ENCODE measurements around the gene PCSK6. TPM values are rescaled to one million over a fixed set of nuclear protein-coding genes. Genes with fewer than 3 reads are reported as not detected.

PCSK6 gene
- polyA plus RNA-seq, 3 donors = 0.05 to 0.10 TPM; not detected in 1

DNA sequence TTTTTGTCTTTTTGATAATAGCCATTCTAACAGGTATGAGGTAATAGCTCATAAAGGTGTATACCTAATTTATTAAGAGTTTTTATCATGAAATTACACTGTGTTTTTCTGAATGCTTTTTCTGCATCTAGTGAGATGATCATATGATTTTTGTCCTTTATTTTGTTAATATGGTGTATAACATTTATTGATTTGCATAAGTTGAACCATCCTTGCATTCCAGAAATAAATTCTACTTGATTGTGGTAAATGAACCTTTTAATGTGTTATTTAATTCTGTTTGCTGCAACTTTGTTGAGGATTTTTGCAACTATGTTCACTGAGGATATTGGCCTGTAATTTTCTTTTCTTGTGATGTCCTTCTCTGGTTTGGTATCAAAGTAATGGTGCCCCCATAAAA, 28.0 kb upstream of the PCSK6 start:
- H3K4me3 ChIP-seq (replicated peaks in 1 of 3; ENCODE audit: low read depth in 2 of 3, low read length in 3 of 3) = no peak overlapping the region
- H3K79me2 ChIP-seq (ENCODE audit: insufficient read depth, low read length) = no peaks in the 10 kb centered on the region
- H3K36me3 ChIP-seq (replicated peaks in 1 of 2; ENCODE audit: control insufficient read depth in 1 of 2, insufficient read depth in 2 of 2, low read length in 2 of 2) = no peaks in the 10 kb centered on the region
- Mint-ChIP-seq H3K4me1 (peaks cover 14% of the 10 kb centered on the region), H3K9me3 (peaks cover 17 to 46% (median 26%) of the 10 kb centered on the region in 7 donors), H3K36me3 (no peaks in the 10 kb centered on the region), H3K27me3 (ENCODE audit: low read depth in 3 of 3) (peaks cover 5 to 9% (median 9%) of the 10 kb centered on the region in 3 donors), H3K27ac (no peak overlapping the region), H3K4me3 (no peak overlapping the region)
- intact Hi-C loops (cut with micrococcal nuclease) = no loop called here
- H2AFZ ChIP-seq (ENCODE audit: insufficient read depth, low read depth, low read length, poor library complexity, severe bottlenecking) = no peak overlapping the region
- H3K4me2 ChIP-seq (replicated peaks; ENCODE audit: extremely low read depth, low read length, poor library complexity, severe bottlenecking) = no peak overlapping the region
- peaks cover 6 to 27% of the 10 kb centered on the region in 2 donors for H3K9me3 ChIP-seq (replicated peaks in 1 of 2; ENCODE audit: control insufficient read depth in 1 of 2, insufficient read depth in 1 of 2, low read length in 2 of 2)
- H3K27ac ChIP-seq (ENCODE audit: low read depth in 1 of 2, low read length in 2 of 2) = no peak overlapping the region
- no peaks in the 10 kb centered on the region for H4K20me1 ChIP-seq (ENCODE audit: insufficient read depth, low read length)
- no peak overlapping the region for H3K9ac ChIP-seq (ENCODE audit: insufficient read depth, low read length, poor library complexity, severe bottlenecking)
- TF ChIP-seq, protein P1, sequence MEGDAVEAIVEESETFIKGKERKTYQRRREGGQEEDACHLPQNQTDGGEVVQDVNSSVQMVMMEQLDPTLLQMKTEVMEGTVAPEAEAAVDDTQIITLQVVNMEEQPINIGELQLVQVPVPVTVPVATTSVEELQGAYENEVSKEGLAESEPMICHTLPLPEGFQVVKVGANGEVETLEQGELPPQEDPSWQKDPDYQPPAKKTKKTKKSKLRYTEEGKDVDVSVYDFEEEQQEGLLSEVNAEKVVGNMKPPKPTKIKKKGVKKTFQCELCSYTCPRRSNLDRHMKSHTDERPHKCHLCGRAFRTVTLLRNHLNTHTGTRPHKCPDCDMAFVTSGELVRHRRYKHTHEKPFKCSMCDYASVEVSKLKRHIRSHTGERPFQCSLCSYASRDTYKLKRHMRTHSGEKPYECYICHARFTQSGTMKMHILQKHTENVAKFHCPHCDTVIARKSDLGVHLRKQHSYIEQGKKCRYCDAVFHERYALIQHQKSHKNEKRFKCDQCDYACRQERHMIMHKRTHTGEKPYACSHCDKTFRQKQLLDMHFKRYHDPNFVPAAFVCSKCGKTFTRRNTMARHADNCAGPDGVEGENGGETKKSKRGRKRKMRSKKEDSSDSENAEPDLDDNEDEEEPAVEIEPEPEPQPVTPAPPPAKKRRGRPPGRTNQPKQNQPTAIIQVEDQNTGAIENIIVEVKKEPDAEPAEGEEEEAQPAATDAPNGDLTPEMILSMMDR (IDR thresholded peaks at IDR 0.05) = no peak
- peaks cover 0 to 2% of the 10 kb centered on the region in 2 donors for H3K27me3 ChIP-seq (ENCODE audit: control insufficient read depth in 2 of 2, insufficient read depth in 2 of 2, low read length in 2 of 2)
- no peak for DNase-seq
- H3K4me1 ChIP-seq (ENCODE audit: control insufficient read depth in 1 of 2, insufficient read depth in 2 of 2, low read length in 2 of 2) = peaks cover 9 to 17% of the 10 kb centered on the region in 2 donors

DNA sequence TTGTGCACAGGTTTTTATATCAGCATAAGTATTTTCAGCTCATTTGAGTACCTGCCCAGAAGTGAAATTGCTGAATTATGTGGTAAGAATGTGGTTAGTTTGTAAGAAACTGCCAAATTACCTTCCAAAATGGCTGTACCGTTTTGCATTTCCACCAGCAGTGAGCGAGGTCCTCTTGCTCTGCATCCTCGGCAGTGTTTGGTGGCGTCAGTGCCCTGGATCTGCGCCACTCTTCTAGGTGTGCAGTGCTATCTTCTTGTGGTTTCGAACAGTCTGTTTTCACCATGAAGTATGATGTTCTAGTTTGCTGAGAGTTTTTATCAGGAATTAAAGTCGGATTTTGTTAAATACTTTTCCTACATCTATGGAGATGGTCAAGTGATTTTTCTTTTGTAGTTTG, 24.8 kb upstream of the PCSK6 start:
- Mint-ChIP-seq H3K36me3 (no peaks in the 10 kb centered on the region), H3K27me3 (ENCODE audit: low read depth in 3 of 3) (peaks cover 0 to 10% (median 6%) of the 10 kb centered on the region in 3 donors), H3K9me3 (peaks cover 14 to 46% (median 24%) of the 10 kb centered on the region in 7 donors), H3K4me1 (no peaks in the 10 kb centered on the region), H3K4me3 (no peak overlapping the region), H3K27ac (no peak overlapping the region)
- TF ChIP-seq, protein P1 (IDR thresholded peaks at IDR 0.05) = no peak
- Histone ChIP-seq H3K36me3 (replicated peaks in 1 of 2; ENCODE audit: control insufficient read depth in 1 of 2, insufficient read depth in 2 of 2, low read length in 2 of 2) (no peaks in the 10 kb centered on the region), H4K20me1 (ENCODE audit: insufficient read depth, low read length) (no peaks in the 10 kb centered on the region), H3K27me3 (ENCODE audit: control insufficient read depth in 2 of 2, insufficient read depth in 2 of 2, low read length in 2 of 2) (peaks cover 2 to 6% of the 10 kb centered on the region in 2 donors), H3K27ac (ENCODE audit: low read depth in 1 of 2, low read length in 2 of 2) (no peak overlapping the region), H3K79me2 (ENCODE audit: insufficient read depth, low read length) (no peaks in the 10 kb centered on the region), H3K4me2 (replicated peaks; ENCODE audit: extremely low read depth, low read length, poor library complexity, severe bottlenecking) (no peak overlapping the region), H3K4me3 (replicated peaks in 1 of 3; ENCODE audit: low read depth in 2 of 3, low read length in 3 of 3) (no peak overlapping the region), H3K4me1 (ENCODE audit: control insufficient read depth in 1 of 2, insufficient read depth in 2 of 2, low read length in 2 of 2) (no peaks in the 10 kb centered on the region), H3K9me3 (replicated peaks in 1 of 2; ENCODE audit: control insufficient read depth in 1 of 2, insufficient read depth in 1 of 2, low read length in 2 of 2) (peaks cover 6 to 27% of the 10 kb centered on the region in 2 donors), H2AFZ (ENCODE audit: insufficient read depth, low read depth, low read length, poor library complexity, severe bottlenecking) (no peak overlapping the region), H3K9ac (ENCODE audit: insufficient read depth, low read length, poor library complexity, severe bottlenecking) (no peak overlapping the region)
- DNase-seq = no peak
- 95% methylated on average over 3 of the region's 7 CpGs for WGBS (ENCODE audit: insufficient coverage)
- intact Hi-C loops (cut with micrococcal nuclease) = no loop called here

All from CD14-positive monocyte (primary cell).